ENCODE data around the gene GABRP.
A peak's percentile ranks its signal among the peaks of the same experiment; 100 is the strongest.

GABRP gene

GRCh38 chr5:170861917-170862766 is 78.6 kb downstream of the GABRP start, which contains the start of gene RANBP17:
TSS of gene RANBP17 (plus strand) at chr5:170862018.
- peak; percentile 42 to 76 for DNase-seq

GRCh38 chr5:170863646-170864045 is 80.1 kb downstream of the GABRP start:
- DNase-seq = no peak
